Spleen (tissue), 7 donors: ENCODE measurements around the gene PI16.

Experiments
- POLR2A ChIP-seq, 3 donors: fragments of 450-650 bp; IDR thresholded peaks; one replicate each; pipeline ENCODE4 v1.5.1; 2017; ENCODE audit warnings: antibody characterized with exemption in 3 of 3, mild to moderate bottlenecking in 1 of 3
- POLR2AphosphoS5 ChIP-seq, 3 donors: sonication (generic); formaldehyde crosslinking; IDR thresholded peaks; one replicate each; pipeline ENCODE4 v1.5.1; 2017; ENCODE audit warnings: antibody characterized with exemption in 3 of 3
- TF ChIP-seq, protein P1 (sequence below), 11 experiments: fragments of 200-600 bp in 7 of 11; fragments of 450-650 bp in 4 of 11; sonication (generic) in 4 of 11; IDR thresholded peaks in 8 of 11; conservative IDR thresholded peaks in 3 of 11; 1 replicate in 7 of 11; 2 replicates in 4 of 11; pipeline versions ENCODE4 v1.4.0 to v1.8.0; 2016 to 2021; ENCODE audit warnings: antibody characterized with exemption in 11 of 11, inconsistent platforms in 4 of 11, mild to moderate bottlenecking in 1 of 11
- donor health status: DM: no; HTN: no; CAD: no; lungs with moderate emphysema.
- donor health status: DM: no; HTN: no; CAD: no.
- donor health status: DM: no; HTN: no; CAD: no.

DNA sequence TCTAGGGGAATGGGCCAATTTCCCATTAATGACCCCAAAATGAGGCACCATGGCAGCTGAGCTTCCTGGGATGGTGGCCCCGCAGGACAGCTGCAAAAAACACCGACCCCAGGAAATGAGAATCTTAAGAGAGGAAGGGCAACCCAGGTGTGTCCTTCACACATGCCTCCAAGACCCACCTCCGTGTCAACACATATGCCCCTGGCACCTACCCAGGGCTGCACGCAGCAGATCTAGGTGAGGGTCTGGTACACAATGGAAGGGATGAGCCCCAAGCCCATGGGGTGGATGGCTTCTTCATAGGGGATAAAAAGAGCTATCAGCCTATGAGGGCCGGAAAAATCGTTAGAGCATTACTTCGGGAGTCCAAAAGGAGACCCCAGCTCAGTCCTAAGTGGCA, 22.0 kb downstream of the PI16 start:
- no peak for TF ChIP-seq POLR2AphosphoS5 (IDR thresholded peaks at IDR 0.05)
- TF ChIP-seq, protein P1, sequence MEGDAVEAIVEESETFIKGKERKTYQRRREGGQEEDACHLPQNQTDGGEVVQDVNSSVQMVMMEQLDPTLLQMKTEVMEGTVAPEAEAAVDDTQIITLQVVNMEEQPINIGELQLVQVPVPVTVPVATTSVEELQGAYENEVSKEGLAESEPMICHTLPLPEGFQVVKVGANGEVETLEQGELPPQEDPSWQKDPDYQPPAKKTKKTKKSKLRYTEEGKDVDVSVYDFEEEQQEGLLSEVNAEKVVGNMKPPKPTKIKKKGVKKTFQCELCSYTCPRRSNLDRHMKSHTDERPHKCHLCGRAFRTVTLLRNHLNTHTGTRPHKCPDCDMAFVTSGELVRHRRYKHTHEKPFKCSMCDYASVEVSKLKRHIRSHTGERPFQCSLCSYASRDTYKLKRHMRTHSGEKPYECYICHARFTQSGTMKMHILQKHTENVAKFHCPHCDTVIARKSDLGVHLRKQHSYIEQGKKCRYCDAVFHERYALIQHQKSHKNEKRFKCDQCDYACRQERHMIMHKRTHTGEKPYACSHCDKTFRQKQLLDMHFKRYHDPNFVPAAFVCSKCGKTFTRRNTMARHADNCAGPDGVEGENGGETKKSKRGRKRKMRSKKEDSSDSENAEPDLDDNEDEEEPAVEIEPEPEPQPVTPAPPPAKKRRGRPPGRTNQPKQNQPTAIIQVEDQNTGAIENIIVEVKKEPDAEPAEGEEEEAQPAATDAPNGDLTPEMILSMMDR (IDR thresholded peaks at IDR 0.05 in 8 of 11, conservative IDR thresholded peaks at IDR 0.05 in 3 of 11) = no peak
- no peak for TF ChIP-seq POLR2A (IDR thresholded peaks at IDR 0.05)
